Aorta (tissue), 5 donors: ENCODE results near the gene EGFR. TPM values are rescaled to one million over a fixed set of nuclear protein-coding genes. Genes with fewer than 3 reads are reported as not detected.
A peak's percentile ranks its signal among the peaks of the same experiment; 100 is the strongest.

Experiments
- ATAC-seq: fragments of 200-7000 bp; cut with Tn5 transposase; one replicate; pipeline ENCODE4 v1.9.1; 2022; ENCODE audit warnings: moderate library complexity; ENCODE audit not compliant: low FRiP score
- DNase-seq, 2 donors: peaks; one replicate each; pipeline ENCODE4 v3.0.0-alpha.2; 2020
- H3K27ac ChIP-seq, 2 donors: one replicate each; pipeline ENCODE4 v1.5.1; 2013; ENCODE audit warnings: low read length in 2 of 2, mild to moderate bottlenecking in 2 of 2, moderate library complexity in 2 of 2, control low read depth in 1 of 2, inconsistent platforms in 1 of 2, low read depth in 1 of 2
- H3K27me3 ChIP-seq, 2 donors: one replicate each; pipeline ENCODE4 v1.6.1; 2013; ENCODE audit warnings: control low read depth in 1 of 2, low read length in 1 of 2, mild to moderate bottlenecking in 1 of 2, moderate library complexity in 1 of 2; ENCODE audit not compliant: insufficient read depth in 2 of 2, control insufficient read depth in 1 of 2
- H3K36me3 ChIP-seq, 2 donors: one replicate each; pipeline ENCODE4 v1.6.1; 2013; ENCODE audit warnings: control low read depth in 1 of 2, low read length in 1 of 2, mild to moderate bottlenecking in 1 of 2; ENCODE audit not compliant: insufficient read depth in 2 of 2, control insufficient read depth in 1 of 2
- H3K4me1 ChIP-seq, 2 donors: one replicate each; pipeline ENCODE4 v1.6.1; 2013; ENCODE audit warnings: low read length in 2 of 2, control low read depth in 1 of 2, mild to moderate bottlenecking in 1 of 2, moderate library complexity in 1 of 2; ENCODE audit not compliant: insufficient read depth in 2 of 2, control insufficient read depth in 1 of 2
- H3K4me3 ChIP-seq, 2 donors: one replicate each; pipeline ENCODE4 v1.5.1; 2013; ENCODE audit warnings: low read length in 2 of 2, control low read depth in 1 of 2, mild to moderate bottlenecking in 1 of 2
- H3K9me3 ChIP-seq: one replicate; pipeline ENCODE4 v1.6.1; 2013; ENCODE audit warnings: mild to moderate bottlenecking, low read length; ENCODE audit not compliant: control insufficient read depth
- WGBS, 2 donors: extraction: QIAGEN DNeasy Blood & Tissue Kit; methylation state at CpG; one replicate each; pipeline ENCODE4 v1.1.7; 2013; 5-methylcytosine and 5-hydroxymethylcytosine counted together
- intact Hi-C, 2 donors: fragments of 100-400 bp; cut with DNase I; formaldehyde crosslinking; loops; one replicate each; pipeline versions ENCODE4 v1.14.2 to v1.15.0; 2022
- polyA plus RNA-seq, 2 donors: library from polyadenylated mRNA; stranded (reverse); fragments of 200-250 nt; gene quantifications; one replicate each; pipeline ENCODE4 v1.2.3, GENCODE V29; 2013
- total RNA-seq, 2 donors: library from RNA; stranded (reverse); fragmentation: NEBNext Ultra II Directional; extraction: Animal tissue kit (Norgen Biotek cat#: 25700); gene quantifications; one replicate each; pipeline ENCODE4 v1.2.1, GENCODE V29; 2021
- donor health status: healthy with polysubstance abuse.
- donor health status: Bipolar disorder and iron deficiency.
- donor health status: DM: no; HTN: no; CAD: no.
- donor health status: DM: no; HTN: no; CAD: no.
- donor health status: DM: yes; HTN: yes; CAD: no.

The EGFR gene
- total and polyA plus RNA-seq, 4 donors: 3.0 to 72.4 (median 40.9) TPM

DNA sequence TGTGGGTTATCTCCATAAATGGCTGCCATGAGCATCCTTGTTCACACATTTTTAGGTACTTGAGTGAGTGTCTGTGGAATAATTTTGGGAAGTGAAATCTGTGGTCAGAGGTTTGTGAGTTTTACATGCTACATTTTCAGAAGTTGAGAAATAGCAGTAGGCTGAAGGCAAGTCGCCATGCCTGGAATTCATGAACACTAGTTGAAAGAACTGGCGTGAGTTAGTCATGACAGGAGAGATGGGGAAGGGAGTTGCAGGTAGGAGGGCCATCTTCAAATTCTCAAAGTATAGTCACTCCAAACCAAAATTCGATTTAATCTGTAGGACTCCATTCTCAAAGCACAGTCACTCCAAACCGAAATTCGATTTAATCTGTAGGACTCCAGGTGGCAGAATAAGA, 89.6 kb downstream of the EGFR start:
- WGBS, 2 donors: 94 to 95% methylated on average over 5 of the region's 5 CpGs
- Histone ChIP-seq H3K27me3 (no peaks in the 10 kb centered on the region), H3K4me1 (peaks cover 0 to 4% of the 10 kb centered on the region in 2 donors), H3K9me3 (no peaks in the 10 kb centered on the region), H3K4me3 (no peak overlapping the region), H3K36me3 (no peaks in the 10 kb centered on the region), H3K27ac (no peak overlapping the region)
- DNase-seq: no peak
- intact Hi-C loops: no loop called here
- ATAC-seq: no peak

DNA sequence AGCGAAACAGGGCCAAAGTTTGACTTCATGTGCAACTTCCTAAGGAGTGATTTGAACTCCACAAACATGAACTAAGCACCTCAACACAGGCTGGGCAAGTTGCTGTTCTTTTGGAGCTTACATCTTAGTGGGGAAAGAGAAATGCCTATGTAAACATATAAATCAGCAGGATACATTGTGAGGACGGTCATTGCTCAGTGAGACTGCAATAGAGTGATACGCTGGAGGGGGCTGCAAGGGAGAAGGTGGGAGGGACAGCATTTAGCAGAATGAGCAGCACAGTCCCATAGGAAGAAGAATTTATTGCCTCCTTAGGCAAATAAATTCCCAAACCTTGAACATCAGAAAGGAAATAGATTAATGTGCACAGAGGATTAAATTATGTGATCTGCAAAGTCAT, 90.0 kb downstream of the EGFR start:
- intact Hi-C loops: no loop called here
- WGBS, 2 donors: 94 to 95% methylated on average over 3 of the region's 3 CpGs
- Histone ChIP-seq H3K4me1 (peaks cover 0 to 4% of the 10 kb centered on the region in 2 donors), H3K9me3 (no peaks in the 10 kb centered on the region), H3K27ac (no peak overlapping the region), H3K27me3 (no peaks in the 10 kb centered on the region), H3K36me3 (no peaks in the 10 kb centered on the region), H3K4me3 (no peak overlapping the region)
- ATAC-seq (no peak), DNase-seq (no peak)

DNA sequence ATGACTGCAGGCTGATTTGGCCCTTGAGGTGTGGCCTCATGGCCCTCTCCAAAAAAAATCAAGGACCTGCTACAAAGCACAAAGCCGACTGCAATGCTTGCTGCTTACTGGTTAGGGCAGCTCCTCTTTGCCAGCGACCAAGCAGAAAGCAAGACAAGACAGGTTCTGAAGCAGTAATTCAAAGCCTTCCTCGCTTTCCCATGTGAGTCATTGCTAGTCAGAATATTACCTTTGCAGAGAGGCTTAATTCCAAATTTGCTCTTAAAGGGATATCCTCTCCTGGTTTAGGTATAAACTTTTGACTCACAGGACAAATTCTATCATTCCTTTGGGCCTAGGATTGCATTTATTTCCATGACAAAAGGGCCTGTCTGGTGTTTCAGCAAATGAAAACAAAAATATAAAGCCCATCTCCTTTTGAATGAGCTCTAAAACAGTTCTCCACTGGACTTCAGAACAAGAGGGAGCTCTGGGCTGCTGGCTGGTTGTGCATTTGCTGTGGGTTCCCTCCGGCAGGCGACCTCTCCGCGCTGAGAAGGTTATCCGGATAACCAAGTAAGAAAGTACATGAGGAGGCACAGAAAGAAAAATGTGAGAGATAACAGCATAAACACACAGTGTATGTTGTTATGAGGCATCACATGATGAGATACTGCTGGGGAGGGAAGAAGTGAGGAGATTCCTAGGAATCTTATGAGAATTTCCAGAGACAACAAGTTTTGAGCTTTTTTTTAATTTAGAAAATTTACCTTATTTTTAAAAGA, 90.8 kb downstream of the EGFR start:
- no peak overlapping the region for H3K4me3 ChIP-seq
- 84 to 85% methylated on average over 8 of the region's 8 CpGs for WGBS, 2 donors
- H3K4me1 ChIP-seq: peaks cover 0 to 4% of the 10 kb centered on the region in 2 donors
- H3K27ac ChIP-seq: no peak overlapping the region
- H3K27me3 ChIP-seq: no peaks in the 10 kb centered on the region
- intact Hi-C loops: no loop called here
- no peak for DNase-seq
- no peaks in the 10 kb centered on the region for H3K9me3 ChIP-seq
- ATAC-seq: no peak
- H3K36me3 ChIP-seq: no peaks in the 10 kb centered on the region

DNA sequence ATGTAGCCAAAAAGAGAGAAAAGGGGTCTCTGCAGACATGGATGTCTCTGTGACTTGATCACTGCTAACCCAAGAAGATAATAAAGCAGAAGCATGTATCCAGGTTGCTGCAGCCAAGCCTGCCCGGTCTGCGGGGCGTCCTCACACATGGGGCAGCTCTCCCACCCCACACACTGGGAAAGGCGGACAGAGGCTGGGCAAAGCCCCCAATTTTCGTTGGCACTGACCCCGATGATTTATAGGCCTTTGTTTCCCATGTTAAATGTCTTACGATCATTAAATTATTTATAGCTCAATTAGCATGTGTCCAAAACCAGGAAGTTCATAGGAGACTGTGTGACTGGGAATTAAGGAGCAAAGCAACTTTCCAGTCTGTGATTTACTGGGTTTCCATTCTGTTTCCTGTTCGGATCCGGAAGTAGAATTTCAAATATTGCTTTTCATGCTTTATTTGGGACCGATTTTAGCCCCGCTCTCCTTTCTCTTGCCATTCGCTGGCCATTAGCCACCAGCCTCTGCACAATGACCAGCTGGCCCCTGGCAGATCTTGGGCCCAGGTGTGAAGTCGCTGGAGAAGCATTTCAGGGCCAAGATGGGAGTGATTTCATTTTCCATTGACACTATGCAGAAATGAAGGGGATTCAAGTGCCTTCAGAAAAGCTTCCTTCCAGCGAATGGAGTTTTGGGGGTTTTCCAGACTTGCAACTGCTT, 91.6 kb downstream of the EGFR start:
- no peaks in the 10 kb centered on the region for H3K9me3 ChIP-seq
- no peak for DNase-seq
- ATAC-seq: no peak
- WGBS, 2 donors: 62 to 72% methylated on average over 14 of the region's 14 CpGs
- no peaks in the 10 kb centered on the region for H3K36me3 ChIP-seq
- intact Hi-C loops: no loop called here
- peaks cover 0 to 4% of the 10 kb centered on the region in 2 donors for H3K4me1 ChIP-seq
- no peak overlapping the region for H3K27ac ChIP-seq
- no peaks in the 10 kb centered on the region for H3K27me3 ChIP-seq
- H3K4me3 ChIP-seq: no peak overlapping the region

DNA sequence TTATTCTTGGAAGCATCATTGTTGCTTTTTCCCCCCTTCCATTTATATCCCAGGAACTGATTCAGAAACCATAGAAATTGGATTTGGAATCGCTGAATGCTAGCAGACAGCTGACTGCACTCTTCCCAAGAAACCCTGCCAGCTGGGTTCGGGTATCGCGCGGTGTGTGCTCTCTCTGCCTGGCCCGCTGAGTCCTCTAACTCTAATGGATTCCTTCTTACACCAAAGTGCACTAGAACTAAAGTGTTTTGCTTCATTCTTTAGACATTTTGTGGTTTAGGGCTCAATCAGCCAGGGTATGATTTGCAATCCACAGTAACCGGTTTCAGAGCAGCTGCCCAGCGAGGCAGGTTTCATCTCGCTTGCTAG, 92.2 kb downstream of the EGFR start:
- intact Hi-C loops: no loop called here
- WGBS, 2 donors: 32 to 50% methylated on average over 9 of the region's 9 CpGs
- H3K4me3 ChIP-seq: no peak overlapping the region
- H3K36me3 ChIP-seq: no peaks in the 10 kb centered on the region
- DNase-seq (no peak), ATAC-seq (peak; percentile 44)
- no peaks in the 10 kb centered on the region for H3K27me3 ChIP-seq
- H3K9me3 ChIP-seq: no peaks in the 10 kb centered on the region
- H3K4me1 ChIP-seq: peaks cover 0 to 4% of the 10 kb centered on the region in 2 donors
- no peak overlapping the region for H3K27ac ChIP-seq

DNA sequence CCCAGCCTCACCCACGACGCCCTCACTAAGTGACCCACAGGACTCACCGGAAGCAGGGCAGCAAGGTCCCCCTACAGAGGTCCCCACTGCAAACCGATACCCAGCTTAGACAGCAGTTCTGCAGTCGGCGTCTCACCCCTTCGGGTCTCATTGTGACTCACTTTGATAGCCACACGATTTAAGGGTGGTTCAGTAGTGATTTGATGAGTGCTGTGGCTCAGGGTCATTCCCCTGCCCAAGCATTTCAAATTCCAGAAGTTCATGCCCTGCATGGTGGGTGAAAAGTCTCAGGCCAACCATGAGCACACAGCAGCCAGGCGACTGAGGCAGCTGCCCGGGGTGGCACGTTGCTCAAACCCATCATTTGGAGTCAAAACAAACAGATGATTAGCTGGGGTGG, 93.2 kb downstream of the EGFR start:
- no peaks in the 10 kb centered on the region for H3K27me3 ChIP-seq
- no peak overlapping the region for H3K4me3 ChIP-seq
- no peak for ATAC-seq
- no peaks in the 10 kb centered on the region for H3K36me3 ChIP-seq
- H3K27ac ChIP-seq: no peak overlapping the region
- H3K9me3 ChIP-seq: no peaks in the 10 kb centered on the region
- DNase-seq: no peak
- WGBS, 2 donors: 92 to 96% methylated on average over 11 of the region's 11 CpGs
- intact Hi-C loops: no loop called here
- peaks cover 0 to 4% of the 10 kb centered on the region in 2 donors for H3K4me1 ChIP-seq

DNA sequence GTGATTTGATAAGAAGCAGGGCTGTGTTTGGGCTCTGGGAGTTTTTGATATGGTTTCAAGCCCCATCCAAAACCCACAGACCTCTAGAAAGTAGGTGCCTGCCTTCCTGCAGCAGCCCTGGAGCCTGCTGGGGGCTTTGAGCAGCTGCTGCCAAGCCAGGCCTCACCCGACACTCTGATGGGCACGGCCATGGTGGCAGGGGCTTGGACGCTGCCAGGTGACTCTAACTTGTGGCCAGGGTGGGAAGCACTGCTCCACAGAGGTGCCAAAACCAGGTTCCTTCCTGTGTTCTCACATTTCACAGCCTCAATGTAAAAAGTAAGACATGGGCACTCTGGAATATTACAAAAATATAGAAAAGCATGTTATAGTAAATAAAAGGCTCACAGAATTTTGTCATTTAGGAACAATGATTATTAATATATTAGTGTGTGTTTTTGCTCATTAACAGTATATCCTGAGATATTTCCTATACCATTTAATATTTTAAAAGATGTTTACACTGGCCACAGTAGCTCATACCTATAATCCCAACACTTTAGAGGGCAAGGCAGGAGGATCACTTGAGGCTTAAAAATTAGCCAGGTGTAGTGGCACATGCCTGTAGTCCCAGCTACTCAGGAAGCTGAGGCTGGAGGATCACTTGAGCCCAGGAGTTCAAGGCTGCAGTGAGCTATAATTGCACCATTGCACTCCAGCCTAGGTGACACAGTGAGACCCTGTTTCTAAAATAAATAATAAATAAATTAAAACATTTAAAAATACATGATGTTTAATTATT, 95.1 kb downstream of the EGFR start:
- peaks cover 0 to 4% of the 10 kb centered on the region in 2 donors for H3K4me1 ChIP-seq
- H3K27ac ChIP-seq: no peak overlapping the region
- 92 to 93% methylated on average over 3 of the region's 3 CpGs for WGBS, 2 donors
- DNase-seq: no peak
- H3K9me3 ChIP-seq: no peaks in the 10 kb centered on the region
- ATAC-seq: no peak
- intact Hi-C loops: no loop called here
- H3K4me3 ChIP-seq: no peak overlapping the region
- no peaks in the 10 kb centered on the region for H3K36me3 ChIP-seq
- H3K27me3 ChIP-seq: no peaks in the 10 kb centered on the region

DNA sequence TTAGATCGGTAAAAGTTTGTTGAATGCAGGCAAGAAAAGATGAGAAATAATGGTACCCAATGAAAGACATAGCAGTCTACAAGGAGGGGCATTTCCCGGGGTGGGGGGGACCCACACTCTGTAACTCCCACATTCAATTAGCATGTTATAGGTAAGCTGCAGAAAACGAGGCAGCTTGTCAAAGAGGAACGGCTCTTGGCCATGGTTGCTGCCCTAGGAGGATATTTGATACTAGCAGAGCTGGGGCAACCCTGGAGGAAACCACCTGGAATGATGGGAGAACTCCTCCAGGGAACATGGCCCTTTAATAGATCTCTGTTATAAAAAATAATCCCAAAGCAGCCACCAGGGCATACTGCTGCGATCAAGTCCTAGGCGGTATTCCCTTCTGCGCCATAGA, 98.5 kb downstream of the EGFR start:
- no peaks in the 10 kb centered on the region for H3K27me3 ChIP-seq
- no peaks in the 10 kb centered on the region for H3K36me3 ChIP-seq
- DNase-seq (no peak), ATAC-seq (no peak)
- H3K4me1 ChIP-seq: peaks cover 0 to 4% of the 10 kb centered on the region in 2 donors
- H3K4me3 ChIP-seq: no peak overlapping the region
- H3K27ac ChIP-seq: no peak overlapping the region
- no peaks in the 10 kb centered on the region for H3K9me3 ChIP-seq
- WGBS, 2 donors: 88 to 95% methylated on average over 7 of the region's 7 CpGs
- intact Hi-C loops: no loop called here
